ENCODE results near the gene PLXNA4. TPM values are rescaled to one million over a fixed set of nuclear protein-coding genes. Genes with fewer than 3 reads are reported as not detected.

PLXNA4 gene
- total and polyA plus RNA-seq, 9 of the 15 experiments (the other 6 are each of a cell fraction or from before 2014, with no cell fraction given) = under 0.01 to 0.09 TPM; not detected in 7

DNA sequence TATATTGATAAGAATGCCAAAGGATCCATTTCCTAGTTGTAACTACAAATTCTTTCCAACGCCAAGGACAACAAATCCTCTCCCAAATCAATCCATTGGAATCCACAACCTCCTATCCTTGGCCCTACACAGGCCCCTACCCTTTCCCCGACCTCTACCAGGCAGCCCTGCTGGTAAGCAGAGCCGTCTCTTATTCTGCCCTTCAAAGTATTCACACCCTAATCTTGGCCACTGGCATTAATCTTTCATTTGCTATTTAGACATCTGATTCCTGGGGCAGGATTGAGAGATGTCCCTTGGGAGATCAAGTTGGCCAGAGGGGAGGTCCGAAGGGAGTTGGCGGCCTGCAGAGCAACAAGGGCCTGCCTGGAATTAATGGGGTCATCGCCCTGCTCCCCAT lies 161.4 kb downstream of the PLXNA4 start:
- Histone ChIP-seq H3K79me2 (ENCODE audit: control insufficient read depth, insufficient read depth, low read length) (no peaks in the 10 kb centered on the region), H3K27ac (ENCODE audit: extremely low read depth, low read depth, low read length) (no peak overlapping the region), H3K4me3 (no peak overlapping the region), H4K20me1 (replicated peaks; ENCODE audit: control insufficient read depth, insufficient read depth, low read length) (no peaks in the 10 kb centered on the region), H3K36me3 (ENCODE audit: control insufficient read depth, insufficient read depth, low read length) (no peaks in the 10 kb centered on the region), H3K27me3 (ENCODE audit: control insufficient read depth in 2 of 2, insufficient read depth in 2 of 2, low read length in 2 of 2) (peaks cover 0 to 12% of the 10 kb centered on the region in 2 experiments; a peak in 3 of 5 replicates), H3K9ac (ENCODE audit: insufficient read depth in 1 of 2, low read depth in 2 of 2, low read length in 2 of 2) (no peak overlapping the region), H3K9me3 (replicated peaks; ENCODE audit: control insufficient read depth, insufficient read depth, low read depth, low read length) (no peaks in the 10 kb centered on the region), H3K4me2 (ENCODE audit: insufficient read depth, low read length) (no peak overlapping the region), H3K4me1 (replicated peaks in 1 of 2; ENCODE audit: control insufficient read depth in 2 of 2, insufficient read depth in 2 of 2, low read length in 2 of 2) (peaks cover 0 to 1% of the 10 kb centered on the region in 2 experiments; a peak in 3 of 5 replicates), H2AFZ (ENCODE audit: low read depth, low read length) (no peak overlapping the region), H3K9me1 (ENCODE audit: control insufficient read depth, insufficient read depth, low read length) (no peaks in the 10 kb centered on the region)
- no TSS peak for BruUV-seq (replicated peaks)
- intact Hi-C loops (cut with micrococcal nuclease) (no loop called here), in situ Hi-C loops (cut with MboI) (no loop called here)
- ATAC-seq (no peak), FAIRE-seq (no peak), DNase-seq (ENCODE audit: extremely low read depth in 1 of 4, low spot score in 3 of 4) (no peak)
- POLR2A ChIA-PET = no interaction called here
- CTCF ChIA-PET (ENCODE audit: low intra/inter-chr PET ratio) = no interaction called here
- TF ChIP-seq SP1 (CRISPR knock-in tag; IDR thresholded peaks at IDR 0.05) (no peak), SP2 (IDR thresholded peaks at IDR 0.05; ENCODE audit: extremely low read depth, low read depth, low read length, poor library complexity, severe bottlenecking) (no peak)
- 0% methylated on average over 6 of the region's 6 CpGs for WGBS (ENCODE audit: insufficient coverage, low coverage, missing lambda C conversion rate)

GRCh38 chr7:132412435-132412834 lies 163.8 kb downstream of the PLXNA4 start:
- Histone ChIP-seq H3K9ac (ENCODE audit: insufficient read depth in 1 of 2, low read depth in 2 of 2, low read length in 2 of 2) (no peak overlapping the region), H3K79me2 (ENCODE audit: control insufficient read depth, insufficient read depth, low read length) (no peaks in the 10 kb centered on the region), H3K27me3 (ENCODE audit: control insufficient read depth in 2 of 2, insufficient read depth in 2 of 2, low read length in 2 of 2) (peaks cover 0 to 18% of the 10 kb centered on the region in 2 experiments; a peak in 3 of 5 replicates), H3K36me3 (ENCODE audit: control insufficient read depth, insufficient read depth, low read length) (no peaks in the 10 kb centered on the region), H3K4me2 (ENCODE audit: insufficient read depth, low read length) (no peak overlapping the region), H4K20me1 (replicated peaks; ENCODE audit: control insufficient read depth, insufficient read depth, low read length) (no peaks in the 10 kb centered on the region), H3K27ac (ENCODE audit: extremely low read depth, low read depth, low read length) (no peak overlapping the region), H3K9me1 (ENCODE audit: control insufficient read depth, insufficient read depth, low read length) (no peaks in the 10 kb centered on the region), H3K4me3 (no peak overlapping the region), H3K9me3 (replicated peaks; ENCODE audit: control insufficient read depth, insufficient read depth, low read depth, low read length) (no peaks in the 10 kb centered on the region), H3K4me1 (replicated peaks in 1 of 2; ENCODE audit: control insufficient read depth in 2 of 2, insufficient read depth in 2 of 2, low read length in 2 of 2) (no peaks in the 10 kb centered on the region; a peak in 1 of 5 replicates), H2AFZ (ENCODE audit: low read depth, low read length) (no peak overlapping the region)
- intact Hi-C loops (cut with micrococcal nuclease) = no loop called here
- POLR2A ChIA-PET = no interaction called here
- FAIRE-seq (no peak), ATAC-seq (no peak), DNase-seq (ENCODE audit: extremely low read depth in 1 of 4, low spot score in 3 of 4) (no peak)
- BruUV-seq (replicated peaks) = no TSS peak
- CTCF ChIA-PET (ENCODE audit: low intra/inter-chr PET ratio) = no interaction called here
- 0% methylated on average over 5 of the region's 5 CpGs for WGBS (ENCODE audit: insufficient coverage, low coverage, missing lambda C conversion rate)
- in situ Hi-C loops (cut with MboI) = no loop called here
- no peak for TF ChIP-seq FOXK1 (CRISPR knock-in tag; IDR thresholded peaks at IDR 0.05; ENCODE audit: borderline replicate concordance)
